Measurements from ENCODE around the gene PHTF2.

DNA sequence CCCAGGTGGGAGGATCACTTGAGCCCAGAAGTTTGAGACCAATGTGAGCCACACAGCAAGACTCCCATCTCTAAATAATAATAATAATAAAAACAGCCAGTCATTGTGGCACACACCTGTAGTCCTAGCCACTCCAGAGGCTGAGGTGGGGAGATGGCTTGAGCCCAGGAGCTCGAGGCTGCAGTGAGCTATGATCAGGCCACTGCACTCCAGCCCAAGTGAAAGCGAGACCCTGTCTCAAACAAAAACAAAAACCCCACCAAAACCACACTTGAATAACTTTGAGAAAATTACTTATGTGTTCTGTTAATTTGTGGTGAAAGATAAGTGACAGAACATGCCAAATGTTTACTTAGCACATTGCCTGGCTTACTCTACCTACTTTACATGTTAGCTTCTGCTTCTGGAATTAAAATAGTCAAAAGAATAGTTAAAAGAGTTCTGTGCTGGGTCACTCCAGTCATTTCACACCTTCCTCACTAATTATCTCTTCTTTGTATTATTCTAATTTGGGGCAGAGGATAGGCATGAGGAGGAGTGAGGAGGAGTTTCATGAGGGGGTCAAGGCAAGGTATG is 10.2 kb upstream of the PHTF2 start:
- TF ChIP-seq, protein P1, sequence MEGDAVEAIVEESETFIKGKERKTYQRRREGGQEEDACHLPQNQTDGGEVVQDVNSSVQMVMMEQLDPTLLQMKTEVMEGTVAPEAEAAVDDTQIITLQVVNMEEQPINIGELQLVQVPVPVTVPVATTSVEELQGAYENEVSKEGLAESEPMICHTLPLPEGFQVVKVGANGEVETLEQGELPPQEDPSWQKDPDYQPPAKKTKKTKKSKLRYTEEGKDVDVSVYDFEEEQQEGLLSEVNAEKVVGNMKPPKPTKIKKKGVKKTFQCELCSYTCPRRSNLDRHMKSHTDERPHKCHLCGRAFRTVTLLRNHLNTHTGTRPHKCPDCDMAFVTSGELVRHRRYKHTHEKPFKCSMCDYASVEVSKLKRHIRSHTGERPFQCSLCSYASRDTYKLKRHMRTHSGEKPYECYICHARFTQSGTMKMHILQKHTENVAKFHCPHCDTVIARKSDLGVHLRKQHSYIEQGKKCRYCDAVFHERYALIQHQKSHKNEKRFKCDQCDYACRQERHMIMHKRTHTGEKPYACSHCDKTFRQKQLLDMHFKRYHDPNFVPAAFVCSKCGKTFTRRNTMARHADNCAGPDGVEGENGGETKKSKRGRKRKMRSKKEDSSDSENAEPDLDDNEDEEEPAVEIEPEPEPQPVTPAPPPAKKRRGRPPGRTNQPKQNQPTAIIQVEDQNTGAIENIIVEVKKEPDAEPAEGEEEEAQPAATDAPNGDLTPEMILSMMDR (tag by site-specific recombination; IDR thresholded peaks at IDR 0.05) = no peak
- TF ChIP-seq WT1 (tag by site-specific recombination; IDR thresholded peaks at IDR 0.05) (no peak), ZNF585B (tag by site-specific recombination; IDR thresholded peaks at IDR 0.05) (no peak), ZNF521 (tag by site-specific recombination; IDR thresholded peaks at IDR 0.05) (no peak), ZNF76 (tag by site-specific recombination; IDR thresholded peaks at IDR 0.05; ENCODE audit: borderline replicate concordance, low read depth) (no peak), ZNF548 (tag by site-specific recombination; IDR thresholded peaks at IDR 0.05) (no peak), ZNF114 (tag by site-specific recombination; IDR thresholded peaks at IDR 0.05) (no peak), ZNF274 (IDR thresholded peaks at IDR 0.05; ENCODE audit: low read length) (no peak), ZNF274 (tag by site-specific recombination; IDR thresholded peaks at IDR 0.05; ENCODE audit: borderline replicate concordance) (no peak), SP2 (tag by site-specific recombination; IDR thresholded peaks at IDR 0.05) (no peak), ZBTB1 (tag by site-specific recombination; IDR thresholded peaks at IDR 0.05) (no peak), SP3 (tag by site-specific recombination; IDR thresholded peaks at IDR 0.05) (no peak)
- TF ChIP-seq, protein P2, sequence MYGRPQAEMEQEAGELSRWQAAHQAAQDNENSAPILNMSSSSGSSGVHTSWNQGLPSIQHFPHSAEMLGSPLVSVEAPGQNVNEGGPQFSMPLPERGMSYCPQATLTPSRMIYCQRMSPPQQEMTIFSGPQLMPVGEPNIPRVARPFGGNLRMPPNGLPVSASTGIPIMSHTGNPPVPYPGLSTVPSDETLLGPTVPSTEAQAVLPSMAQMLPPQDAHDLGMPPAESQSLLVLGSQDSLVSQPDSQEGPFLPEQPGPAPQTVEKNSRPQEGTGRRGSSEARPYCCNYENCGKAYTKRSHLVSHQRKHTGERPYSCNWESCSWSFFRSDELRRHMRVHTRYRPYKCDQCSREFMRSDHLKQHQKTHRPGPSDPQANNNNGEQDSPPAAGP (tag by site-specific recombination; IDR thresholded peaks at IDR 0.05) = no peak
